Endothelial cell of umbilical vein (primary cell): ENCODE measurements around the gene LAPTM4A. TPM values are rescaled to one million over a fixed set of nuclear protein-coding genes. Genes with fewer than 3 reads are reported as not detected.

Experiments used
- BruUV-seq: library from RNA; stranded (reverse); fragments of 400-500 nt; replicated peaks from 2 replicates; lab custom pipeline; 2021; lab: Mats Ljungman, UMichigan
- CTCF ChIA-PET: fragments of 300-600, 350-600 bp; sonication (Branson Sonifier 250); formaldehyde crosslinking; loops from one replicate; lab custom pipeline; 2021; ENCODE audit warnings: antibody characterized with exemption, inconsistent platforms; lab: Charles Lee
- POLR2A ChIA-PET: fragments of 300-600, 350-600 bp; sonication (Branson Sonifier 250); formaldehyde crosslinking; loops from one replicate; lab custom pipeline; 2021; ENCODE audit warnings: antibody characterized with exemption, inconsistent platforms; lab: Charles Lee
- DNase-seq: peaks from one replicate; pipeline ENCODE4 v3.0.0-alpha.2; 2011; ENCODE audit warnings: low read depth, low spot score
- FAIRE-seq: peaks from 2 replicates; lab custom pipeline; 2011; peaks lifted over from hg19 to GRCh38; lab: Jason Lieb, UNC
- H2AFZ ChIP-seq: 2 replicates; pipeline ENCODE4 v1.6.0; 2012; ENCODE audit warnings: low read depth, low read length, control low read depth, inconsistent platforms
- H3K27ac ChIP-seq: 2 replicates; pipeline ENCODE4 v1.5.1; 2011; ENCODE audit warnings: low read depth, mild to moderate bottlenecking, control low read depth, low read length, moderate library complexity; ENCODE audit not compliant: insufficient read depth
- H3K27me3 ChIP-seq, 2 experiments: 2 replicates each; pipeline versions ENCODE4 v1.6.0 to v1.6.1; 2011; ENCODE audit warnings: low read length in 2 of 2, mixed read lengths in 1 of 2; ENCODE audit not compliant: control insufficient read depth in 2 of 2, insufficient read depth in 2 of 2
- H3K36me3 ChIP-seq, 2 experiments: 2 replicates in 1 of 2; 3 replicates in 1 of 2; pipeline ENCODE4 v1.5.1; 2011; ENCODE audit warnings: low read length in 2 of 2, mild to moderate bottlenecking in 1 of 2, moderate library complexity in 1 of 2; ENCODE audit not compliant: control insufficient read depth in 2 of 2, insufficient read depth in 2 of 2; ENCODE audit errors: extremely low read depth in 1 of 2
- H3K4me1 ChIP-seq: 3 replicates; pipeline ENCODE4 v1.5.1; 2011; ENCODE audit warnings: mild to moderate bottlenecking, low read length; ENCODE audit not compliant: control insufficient read depth, insufficient read depth; ENCODE audit errors: extremely low read depth
- H3K4me2 ChIP-seq: 2 replicates; pipeline ENCODE4 v1.6.1; 2011; ENCODE audit warnings: low read length, control low read depth, mixed read lengths; ENCODE audit not compliant: insufficient read depth
- H3K4me3 ChIP-seq, 3 experiments: fragments of 200-600 bp in 1 of 3; sonication (generic), shearing (Covaris generic) in 1 of 3; replicated peaks in 1 of 3; 2 replicates each; pipeline ENCODE4 v1.5.1; 2011 to 2016; ENCODE audit warnings: control low read depth in 3 of 3, low read length in 3 of 3, mild to moderate bottlenecking in 2 of 3, inconsistent platforms in 1 of 3, low read depth in 1 of 3, moderate library complexity in 1 of 3; ENCODE audit not compliant: insufficient read depth in 1 of 3
- H3K79me2 ChIP-seq: 2 replicates; pipeline ENCODE4 v1.6.0; 2012; ENCODE audit warnings: low read length, inconsistent platforms; ENCODE audit not compliant: control insufficient read depth, insufficient read depth
- H3K9ac ChIP-seq: replicated peaks from 2 replicates; pipeline ENCODE3; 2011; ENCODE audit warnings: low read length, control low read depth; ENCODE audit not compliant: insufficient read depth; ENCODE audit errors: extremely low read depth
- H3K9me1 ChIP-seq: replicated peaks from 3 replicates; pipeline ENCODE4 v1.6.0; 2011; ENCODE audit warnings: mild to moderate bottlenecking, low read length; ENCODE audit not compliant: control insufficient read depth, insufficient read depth; ENCODE audit errors: extremely low read depth
- H3K9me3 ChIP-seq: replicated peaks from 2 replicates; pipeline ENCODE4 v1.5.1; 2012; ENCODE audit warnings: low read length, inconsistent platforms; ENCODE audit not compliant: control insufficient read depth, insufficient read depth
- H4K20me1 ChIP-seq: replicated peaks from 2 replicates; pipeline ENCODE3; 2011; ENCODE audit warnings: mild to moderate bottlenecking, low read length; ENCODE audit not compliant: control insufficient read depth, insufficient read depth; ENCODE audit errors: extremely low read depth
- CTCF ChIP-seq, 2 donors: IDR thresholded peaks; 1 replicate in 1 of 2; 2 replicates in 1 of 2; pipeline ENCODE4 v1.5.1; 2011; ENCODE audit warnings: low read length in 2 of 2, mild to moderate bottlenecking in 2 of 2, moderate library complexity in 2 of 2, control low read depth in 1 of 2, inconsistent platforms in 1 of 2, low read depth in 1 of 2; ENCODE audit not compliant: insufficient read depth in 1 of 2; ENCODE audit errors: extremely low read depth in 1 of 2
- EZH2 ChIP-seq: IDR thresholded peaks from 2 replicates; pipeline ENCODE4 v1.6.1; 2012; ENCODE audit warnings: borderline replicate concordance, low read depth, mild to moderate bottlenecking, moderate library complexity, low read length, inconsistent platforms; ENCODE audit not compliant: severe bottlenecking
- FOS ChIP-seq: IDR thresholded peaks from 2 replicates; pipeline ENCODE4 v1.6.1; 2011; ENCODE audit warnings: mild to moderate bottlenecking, low read length, moderate library complexity, borderline replicate concordance; ENCODE audit not compliant: insufficient read depth
- GATA2 ChIP-seq: IDR thresholded peaks from 2 replicates; pipeline ENCODE4 v1.7.0; 2011; ENCODE audit warnings: low read depth, mild to moderate bottlenecking, moderate library complexity, mixed read lengths, low read length; ENCODE audit not compliant: insufficient read length, insufficient read depth
- JUN ChIP-seq: IDR thresholded peaks from 2 replicates; pipeline ENCODE4 v1.6.1; 2011; ENCODE audit warnings: borderline replicate concordance, low read depth; ENCODE audit not compliant: insufficient read length, insufficient read depth
- MYC ChIP-seq: IDR thresholded peaks from one replicate; pipeline ENCODE4 v1.6.1; 2011; ENCODE audit warnings: mild to moderate bottlenecking, low read depth, low read length
- POLR2A ChIP-seq: IDR thresholded peaks from 2 replicates; pipeline ENCODE4 v1.6.1; 2012; ENCODE audit warnings: low read depth, mild to moderate bottlenecking, control low read depth, low read length
- POLR2AphosphoS5 ChIP-seq: IDR thresholded peaks from 2 replicates; pipeline ENCODE4 v1.6.1; 2012; ENCODE audit warnings: low read depth, mild to moderate bottlenecking, control low read depth, low read length, moderate library complexity; ENCODE audit not compliant: insufficient read depth
- dilution Hi-C: fragments of 300-500 bp; cut with MboI; formaldehyde crosslinking; loops from one replicate; pipeline ENCODE4 v1.15.0; 2019; ENCODE audit warnings: low sequenced_read_pairs; ENCODE audit not compliant: extremely low pct_ligation_motif_present
- intact Hi-C: fragments of 100-400 bp; cut with micrococcal nuclease; formaldehyde crosslinking; loops from one replicate; pipeline ENCODE4 v1.10.0; 2022
- polyA plus RNA-seq, 4 experiments: library from polyadenylated mRNA; depleted of rRNA in 3 of 4; stranded (reverse) in 3 of 4; unstranded in 1 of 4; fragments of >200 nt; gene quantifications; 2 replicates each; pipeline versions ENCODE4 v1.2.1 to v1.2.3, GENCODE V29; 2011 to 2012; ENCODE audit warnings: missing spikeins in 1 of 4
- total RNA-seq: library from RNA; stranded (reverse); gene quantifications from 2 replicates; pipeline ENCODE4 v1.2.3, GENCODE V29; 2021
- TF ChIP-seq, protein P1 (sequence below): IDR thresholded peaks from 2 replicates; pipeline ENCODE4 v1.6.1; 2011; ENCODE audit not compliant: insufficient read depth, insufficient read length

LAPTM4A gene
- total and polyA plus RNA-seq, 2 donors (not counting 3 experiments of a cell fraction or from before 2014, with no cell fraction given) = 155 to 427 TPM

GRCh38 chr2:20027705-20028434 is 23.6 kb downstream of the LAPTM4A start:
- Histone ChIP-seq H3K9me1 (no peaks in the 10 kb centered on the region), H3K9me3 (no peaks in the 10 kb centered on the region), H3K9ac (peak overlapping the region; percentile 52), H3K4me2 (peak overlapping the region; percentile 85), H3K4me1 (peaks cover 21% of the 10 kb centered on the region), H2AFZ (no peak overlapping the region), H4K20me1 (no peaks in the 10 kb centered on the region), H3K79me2 (no peaks in the 10 kb centered on the region), H3K27ac (peak overlapping the region; percentile 74), H3K36me3 (peaks cover 3 to 9% of the 10 kb centered on the region in 2 experiments), H3K4me3 (peak overlapping the region in 1 of 3 experiments; percentile 3), H3K27me3 (no peaks in the 10 kb centered on the region)
- dilution Hi-C loops = no loop called here
- TF ChIP-seq MYC (no peak), POLR2A (no peak), GATA2 (peak; percentile 88), POLR2AphosphoS5 (no peak), EZH2 (no peak), CTCF (IDR thresholded peaks at IDR 0.05; ENCODE audit: extremely low read depth in 1 of 2, insufficient read depth in 1 of 2, low read depth in 1 of 2, low read length in 2 of 2) (no peak), FOS (peak; percentile 88), JUN (peak; percentile 86)
- TF ChIP-seq, protein P1, sequence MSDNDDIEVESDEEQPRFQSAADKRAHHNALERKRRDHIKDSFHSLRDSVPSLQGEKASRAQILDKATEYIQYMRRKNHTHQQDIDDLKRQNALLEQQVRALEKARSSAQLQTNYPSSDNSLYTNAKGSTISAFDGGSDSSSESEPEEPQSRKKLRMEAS = no peak
- no TSS peak for BruUV-seq
- CTCF ChIA-PET = interaction anchor here (1.0 to 3.3 kb wide), 11 partner anchors 9 to 66 kb away, joined by 3 to 31 read pairs (median 6); partner anchors contain the start of genes LAPTM4A and MATN3
- POLR2A ChIA-PET = no interaction called here
- intact Hi-C loops = loop anchor here (1.0 kb wide), 2 partner anchors 9 to 23 kb away; partner anchors contain the start of gene LAPTM4A
- DNase-seq = peak; percentile 89
- FAIRE-seq = peak; percentile 85
